T-helper 2 cell treated with Interferon-gamma antibody and Interleukin-4, amounts not matched to agents 100 ng/mL and 5 ng/mL, for 36 hours (primary cell): ENCODE data around the gene NUDT7. TPM values are rescaled to one million over a fixed set of nuclear protein-coding genes. Genes with fewer than 3 reads are reported as not detected.

Experiments used
- intact Hi-C: fragments of 100-400 bp; cut with micrococcal nuclease; formaldehyde crosslinking; loops from one replicate; pipeline ENCODE4 v1.15.1; 2023
- total RNA-seq: library from RNA; stranded (reverse); gene quantifications from 2 replicates; pipeline ENCODE4 v1.2.3, GENCODE V29; 2022

Gene NUDT7
- total RNA-seq, 1 donor from 2014 or later: 6.7 TPM

DNA sequence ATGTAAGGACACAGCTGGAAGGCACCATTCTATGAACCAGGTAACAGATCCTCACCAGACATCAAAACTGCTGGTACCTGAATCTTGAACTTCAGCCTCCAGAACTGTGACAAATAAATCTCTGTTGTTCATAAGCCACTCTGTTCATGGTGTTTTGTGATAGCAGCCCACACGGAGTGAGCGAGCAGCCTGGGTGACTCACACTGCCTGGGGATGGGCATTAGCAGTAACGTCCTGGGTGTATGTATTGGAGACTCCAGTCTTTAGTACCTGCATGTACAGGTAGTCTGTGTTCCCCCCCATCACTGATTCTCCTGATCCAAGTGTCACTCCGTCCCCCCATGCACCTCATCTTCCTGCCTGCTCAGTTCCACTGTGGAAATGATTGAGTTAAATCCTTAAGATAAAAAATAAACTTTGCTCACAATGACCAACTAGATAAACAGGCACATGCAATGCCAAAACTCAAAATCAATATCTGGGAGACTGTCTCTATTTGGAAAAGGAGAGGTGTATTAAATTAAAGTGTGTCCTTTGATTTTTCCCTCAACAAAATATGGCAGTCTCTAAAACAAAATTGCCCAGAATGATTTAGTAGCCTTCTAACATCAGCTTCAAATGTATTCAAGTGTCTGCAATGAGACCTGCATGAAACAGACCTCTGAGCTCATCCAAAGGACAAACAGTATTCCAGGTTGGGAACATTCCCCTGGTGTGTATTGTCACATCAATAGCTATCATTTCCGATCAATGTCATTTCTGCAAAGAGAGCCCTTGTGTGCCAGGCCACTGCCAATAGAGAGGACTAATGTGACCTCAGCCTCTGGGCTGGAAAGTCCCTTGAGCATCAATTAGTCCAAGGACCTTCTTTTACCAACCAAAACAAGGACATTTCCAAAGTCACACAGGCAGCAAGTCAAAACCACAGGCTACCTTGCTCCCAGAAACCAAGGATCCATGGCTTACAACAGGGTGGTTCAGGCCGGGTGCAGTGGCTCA is 53.9 kb downstream of the NUDT7 start:
- intact Hi-C loops: no loop called here

DNA sequence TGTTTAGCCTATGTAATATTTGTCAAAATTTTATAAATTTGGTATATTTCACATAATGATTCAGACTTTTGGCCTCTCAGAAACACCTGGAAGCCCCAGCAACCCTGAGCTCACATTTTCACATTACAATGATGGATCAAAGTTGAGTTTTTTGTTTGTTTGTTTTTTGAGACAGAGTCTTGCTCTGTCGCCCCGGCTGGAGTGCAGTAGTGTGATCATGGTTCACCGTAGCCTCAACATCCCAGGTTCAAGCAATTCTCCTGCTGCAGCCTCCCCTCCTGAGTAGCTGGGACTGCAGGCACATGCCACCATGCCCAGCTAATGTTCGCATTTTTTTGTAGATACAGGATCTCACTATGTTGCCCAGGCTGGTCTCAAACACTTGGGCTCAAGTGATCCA is 55.4 kb downstream of the NUDT7 start:
- intact Hi-C loops: no loop called here

DNA sequence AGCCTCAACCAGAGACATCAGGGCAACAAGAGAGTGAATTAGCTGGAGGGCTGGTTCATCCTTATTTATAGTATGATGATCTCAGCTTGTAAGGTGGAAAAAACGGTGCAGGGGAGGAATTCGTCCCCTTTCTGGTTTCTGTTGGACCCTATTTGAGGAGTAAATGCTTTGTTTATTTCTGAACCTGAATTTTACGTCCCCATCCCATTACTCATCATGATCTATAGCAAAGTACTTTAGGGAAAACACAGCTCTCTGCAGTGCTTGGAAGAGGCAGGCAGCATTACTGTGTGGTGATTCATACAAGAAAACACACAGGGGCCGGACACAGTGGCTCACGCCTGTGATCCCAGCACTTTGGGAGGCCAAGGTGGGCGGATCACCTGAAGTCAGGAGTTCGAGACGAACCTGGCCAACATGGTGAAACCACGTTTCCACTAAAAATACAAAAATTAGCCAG is 58.1 kb downstream of the NUDT7 start:
- intact Hi-C loops: no loop called here

DNA sequence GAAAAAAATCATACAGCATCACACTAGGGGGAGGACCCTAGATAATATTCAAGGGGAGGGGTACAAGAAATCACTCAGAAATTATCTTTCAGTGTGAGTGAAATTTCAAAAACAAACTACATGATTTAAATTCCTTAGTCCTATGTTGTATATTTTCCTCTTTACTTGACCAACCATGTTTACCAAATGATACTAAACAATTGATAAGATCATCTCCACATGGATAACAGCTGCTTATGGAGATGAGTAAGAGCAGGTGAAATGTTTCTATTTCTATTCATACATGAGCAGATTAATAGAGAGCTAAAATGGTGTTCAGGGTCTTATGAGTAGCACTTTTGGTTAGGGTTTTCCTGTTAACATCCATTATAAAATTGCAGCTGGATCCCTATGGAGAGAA is 58.8 kb downstream of the NUDT7 start:
- intact Hi-C loops: no loop called here

DNA sequence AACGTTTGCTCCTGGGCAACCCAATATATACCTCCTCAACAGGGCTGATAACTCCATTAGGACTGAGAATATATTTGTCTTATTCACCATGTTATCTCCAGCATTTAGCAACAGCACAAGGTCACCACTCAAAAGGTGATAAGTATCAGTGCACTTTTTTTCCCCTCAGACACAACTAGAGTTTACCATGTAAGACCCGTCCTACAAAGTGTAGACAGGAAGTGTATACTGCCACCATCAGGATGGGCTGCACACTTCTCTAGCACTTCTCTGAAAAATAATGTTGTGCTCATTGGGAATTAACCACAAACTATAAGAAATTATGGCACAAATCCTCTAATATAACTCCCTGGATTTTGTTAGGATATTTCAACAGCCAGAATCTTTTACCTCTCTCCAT is 60.4 kb downstream of the NUDT7 start:
- intact Hi-C loops: loop anchor here (1.0 kb wide), 1 partner anchor 107 kb away; no protein-coding TSS in a partner anchor

DNA sequence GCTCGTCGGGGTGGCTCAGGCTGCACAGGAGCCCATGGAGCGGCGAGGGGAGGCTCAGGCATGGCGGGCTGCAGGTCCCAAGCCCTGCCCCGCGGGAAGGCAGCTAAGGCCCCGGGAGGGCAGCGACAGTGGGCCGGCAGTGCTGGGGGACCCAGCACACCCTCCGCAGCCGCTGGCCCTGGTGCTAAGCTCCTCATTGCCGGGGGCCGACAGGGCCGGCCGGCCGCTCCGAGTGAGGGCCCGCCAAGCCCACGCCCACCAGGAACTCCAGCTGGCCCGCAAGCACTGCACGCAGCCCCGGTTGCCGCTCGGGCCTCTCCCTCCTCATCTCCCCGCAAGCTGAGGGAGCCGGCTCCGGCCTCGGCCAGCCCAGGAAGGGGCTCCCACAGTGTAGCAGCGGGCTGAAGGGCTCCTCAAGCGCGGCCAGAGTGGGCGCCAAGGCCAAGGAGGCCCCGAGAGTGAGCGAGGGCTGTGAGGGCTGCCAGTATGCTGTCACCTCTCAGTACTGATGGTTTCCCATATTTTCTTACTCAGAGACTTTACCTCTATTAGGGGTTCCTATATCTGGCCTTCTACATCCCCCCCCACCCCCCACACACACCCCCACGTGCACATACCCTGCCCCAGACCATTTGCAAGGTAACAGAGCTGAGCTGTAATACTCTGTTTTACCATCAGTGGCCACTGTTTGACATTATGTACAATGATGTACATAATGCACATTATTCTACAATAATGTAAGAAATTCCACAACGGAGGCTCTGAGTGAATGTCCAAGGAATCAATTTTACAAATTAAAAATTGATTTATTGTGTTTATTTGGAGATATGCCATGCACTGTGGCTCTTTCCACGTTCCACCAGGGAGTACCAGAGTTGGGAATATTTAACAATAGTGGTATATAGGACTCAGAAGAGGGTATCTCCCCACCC is 62.4 kb downstream of the NUDT7 start:
- intact Hi-C loops: no loop called here

DNA sequence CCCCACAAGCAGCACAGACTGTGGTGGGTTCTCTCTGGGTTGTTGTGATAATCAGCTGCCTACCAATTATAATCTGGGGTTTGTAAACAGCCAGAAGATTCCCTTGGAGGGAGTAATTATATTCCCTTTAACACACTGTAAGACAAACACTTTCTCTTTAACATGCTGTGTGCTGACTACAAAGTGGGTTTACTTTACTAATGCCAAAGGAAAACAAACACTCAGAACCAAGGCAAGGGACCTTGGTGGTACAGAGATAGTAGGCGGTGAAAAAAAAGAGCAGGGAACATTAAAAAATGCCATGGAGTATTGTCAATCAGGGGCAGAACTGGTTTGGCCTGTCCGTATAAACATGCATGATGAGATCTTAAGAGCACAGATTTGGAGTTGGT is 63.1 kb downstream of the NUDT7 start:
- intact Hi-C loops: no loop called here

DNA sequence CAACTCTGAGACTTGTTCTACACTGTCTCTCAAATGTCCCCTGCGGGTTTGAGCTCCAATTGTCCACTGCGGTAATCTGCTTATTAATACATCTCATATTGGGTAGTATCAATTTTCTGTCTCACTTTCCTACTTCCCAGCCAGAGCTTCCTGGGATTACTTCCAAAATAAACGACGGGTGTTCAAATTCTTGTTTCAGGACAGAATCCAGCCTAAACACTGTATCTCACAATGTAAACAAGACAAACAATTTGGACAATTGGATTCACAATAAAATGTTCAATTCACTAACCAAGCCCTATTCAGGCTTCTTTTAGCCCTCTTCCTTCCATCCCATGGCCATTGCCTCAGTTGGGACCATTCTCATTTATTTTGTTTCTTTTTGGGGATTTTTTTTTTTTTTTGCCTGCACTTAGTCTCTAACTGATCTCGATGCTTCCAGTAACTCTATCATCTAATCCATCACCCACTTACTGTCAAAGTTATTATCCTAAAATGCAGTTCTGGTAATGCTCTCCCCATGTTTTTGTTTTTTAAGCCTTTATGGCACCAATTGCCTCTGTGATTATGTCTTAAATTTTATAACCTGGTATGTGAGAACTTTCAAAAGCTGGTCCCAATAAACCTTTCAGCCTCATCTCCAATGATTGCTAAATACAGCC is 64.0 kb downstream of the NUDT7 start:
- intact Hi-C loops: no loop called here

DNA sequence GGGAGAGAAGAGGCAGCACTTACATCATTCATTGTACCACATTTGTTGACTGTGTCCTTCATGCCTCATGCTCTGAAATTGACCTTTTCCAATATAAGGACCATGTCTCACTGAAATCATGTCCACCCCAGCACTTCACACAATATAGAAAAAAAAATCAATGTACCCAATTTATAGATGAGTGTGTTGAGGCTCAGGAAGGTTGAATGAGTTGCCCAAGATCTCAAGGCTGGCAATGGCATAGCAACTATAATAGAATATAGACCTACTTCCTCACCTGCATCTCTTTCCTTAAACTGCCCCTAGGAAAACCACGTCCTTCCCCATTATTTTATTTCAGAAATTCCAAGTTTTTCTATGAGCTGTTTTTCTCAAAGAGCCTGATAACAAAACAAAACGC is 65.1 kb downstream of the NUDT7 start:
- intact Hi-C loops: no loop called here

DNA sequence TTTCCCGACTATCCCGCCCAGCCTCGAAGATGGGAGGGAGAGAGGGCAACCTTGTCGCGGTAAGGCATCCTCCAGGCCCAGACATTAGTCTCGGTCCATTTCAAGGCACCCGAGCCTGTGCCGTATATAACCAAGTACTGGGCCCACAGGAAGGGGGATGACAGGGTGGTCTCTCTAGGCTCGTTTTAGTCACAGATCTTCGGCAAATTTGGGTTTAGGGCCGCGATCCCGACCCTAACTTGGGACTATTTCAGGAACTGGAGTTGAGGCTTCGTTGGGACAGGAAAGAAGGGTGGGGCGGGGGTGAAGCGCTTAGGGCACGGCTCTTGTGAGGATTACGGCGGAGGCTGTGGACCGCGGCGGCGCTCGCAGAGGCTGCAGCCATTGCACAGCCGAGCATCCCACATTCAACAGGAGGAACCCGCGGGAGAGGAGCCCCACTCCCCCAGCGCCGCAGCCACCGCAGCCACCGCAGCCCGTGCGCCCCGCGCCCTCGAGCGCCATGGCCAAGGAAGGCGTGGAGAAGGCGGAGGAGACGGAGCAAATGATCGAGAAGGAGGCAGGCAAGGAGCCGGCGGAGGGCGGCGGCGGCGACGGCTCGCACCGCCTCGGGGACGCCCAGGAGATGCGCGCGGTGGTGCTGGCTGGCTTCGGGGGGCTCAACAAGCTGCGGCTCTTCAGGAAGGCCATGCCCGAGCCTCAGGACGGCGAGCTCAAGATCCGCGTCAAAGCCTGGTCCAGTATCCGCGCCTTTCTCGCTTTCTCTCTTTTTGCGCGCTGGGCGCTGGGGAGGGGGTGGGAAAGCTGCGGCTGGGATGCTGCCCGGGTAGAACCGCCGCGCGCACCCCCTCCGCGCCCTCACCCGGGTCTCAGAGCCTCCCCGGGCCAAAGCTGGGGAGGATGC is 66.1 kb downstream of the NUDT7 start, which contains the start of gene VAT1L:
Gene VAT1L (plus strand): TSS at position 384 of the 904 bp plus-strand sequence. CDS start 119 bp downstream, at position 503.
- intact Hi-C loops: no loop called here

DNA sequence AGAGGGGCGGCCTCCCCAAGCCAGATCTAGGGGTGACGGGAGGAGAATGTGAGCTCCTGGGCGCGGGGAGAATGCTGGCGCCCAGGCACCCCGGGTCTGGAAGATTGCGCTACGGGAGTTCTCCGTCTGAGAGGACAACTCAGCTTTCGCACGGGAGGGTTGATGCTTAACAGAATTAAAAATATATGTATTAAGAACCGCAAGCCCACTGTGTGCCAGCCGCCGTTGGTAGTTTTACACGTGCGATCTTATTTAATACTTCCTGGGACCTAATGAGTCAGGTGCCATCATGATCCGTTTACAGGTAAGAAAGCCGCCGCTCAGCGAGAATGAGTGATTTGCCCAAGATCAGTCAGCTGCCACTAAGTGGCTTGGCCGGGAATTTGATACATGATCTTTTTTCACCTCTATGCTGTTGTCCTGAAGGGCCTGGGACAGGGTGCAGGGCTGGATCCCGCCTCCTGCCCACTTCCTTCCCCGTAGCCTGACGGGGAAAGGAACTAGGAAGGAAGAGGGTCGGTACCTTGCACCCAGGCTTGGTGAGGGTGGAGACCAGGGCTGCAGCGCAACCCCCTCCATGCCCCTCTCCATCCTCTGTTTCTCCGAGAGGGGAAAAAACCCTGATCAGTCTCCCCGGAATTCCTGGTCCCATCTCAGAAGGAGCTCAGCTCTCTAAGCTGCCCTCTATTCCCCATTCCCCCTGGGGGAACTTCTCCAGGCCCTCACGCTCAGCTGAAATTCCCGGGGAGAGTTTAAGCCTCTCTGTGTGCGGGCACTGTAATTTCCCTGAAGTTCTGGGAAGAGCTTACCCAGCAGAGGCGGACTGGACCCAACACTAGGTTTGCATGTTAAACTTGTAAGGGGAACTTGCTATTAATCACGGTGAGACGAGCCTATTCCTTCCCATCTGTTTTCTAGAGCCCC is 67.0 kb downstream of the NUDT7 start:
- intact Hi-C loops: no loop called here

DNA sequence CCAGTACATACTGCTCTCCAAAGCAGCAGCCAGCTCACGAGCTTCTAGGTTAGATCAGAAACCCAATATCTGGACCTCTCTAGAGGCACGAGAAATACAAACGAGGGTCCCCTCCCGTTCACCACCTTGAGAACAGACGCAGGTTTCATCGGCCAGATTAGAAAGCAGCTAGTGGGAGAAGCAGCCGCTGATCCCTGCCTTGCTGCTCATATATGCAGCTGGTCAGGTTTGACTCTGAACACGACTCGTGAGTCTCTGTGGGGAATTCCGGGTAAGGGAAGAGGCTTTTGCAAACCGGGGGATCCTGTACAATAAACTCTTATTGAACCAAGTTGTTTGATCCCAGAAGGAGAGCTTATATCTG is 67.7 kb downstream of the NUDT7 start:
- intact Hi-C loops: no loop called here

DNA sequence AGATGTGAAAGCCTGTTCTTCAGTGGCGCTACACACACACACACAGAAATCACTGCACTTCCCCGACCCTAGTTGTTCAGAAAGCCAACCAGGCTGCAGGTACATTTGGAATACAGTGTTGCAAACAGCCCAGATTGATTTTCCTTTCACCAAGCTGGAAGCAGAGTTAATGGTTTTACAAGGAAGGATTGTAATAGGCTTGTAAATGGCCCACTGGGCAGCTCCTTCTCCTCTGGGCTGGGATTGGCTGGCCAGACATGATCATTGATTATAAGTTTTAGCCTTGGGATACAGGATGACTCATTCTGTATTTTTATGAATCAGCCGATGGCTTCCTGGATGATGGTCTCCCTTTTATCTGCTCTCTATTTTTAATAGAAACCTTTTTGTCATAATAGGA is 68.6 kb downstream of the NUDT7 start:
- intact Hi-C loops: no loop called here

Other genes with a start within 250 kb of the NUDT7 start
- not detected in 2 replicates for gene VAT1L, start 66.0 kb downstream of the NUDT7 start, total RNA-seq